GM12801 (cell line): ENCODE measurements around the gene CCL1.

Source experiments
- CTCF ChIP-seq: IDR thresholded peaks from one replicate; pipeline ENCODE4 v1.5.1; 2011; ENCODE audit warnings: control low read depth; ENCODE audit not compliant: insufficient read length; ENCODE audit errors: extremely low read depth

The CCL1 gene

GRCh38 chr17:34363183-34363661 is at the start of gene CCL1:
CCL1 (minus strand) TSS chr17:34363233; CDS start chr17:34363161, 72 bp downstream.
- no peak for TF ChIP-seq CTCF

GRCh38 chr17:34412534-34412933 is 49.5 kb upstream of the CCL1 start:
- no peak for TF ChIP-seq CTCF

GRCh38 chr17:34411646-34412421 is 48.8 kb upstream of the CCL1 start:
- TF ChIP-seq CTCF: no peak

- TF ChIP-seq CTCF: no peak
Measured at GRCh38 chr17:34409352-34409751, 46.3 kb upstream of the CCL1 start.

- TF ChIP-seq CTCF: no peak
Measured at GRCh38 chr17:34408439-34408838, 45.4 kb upstream of the CCL1 start.

GRCh38 chr17:34406226-34406625 is 43.2 kb upstream of the CCL1 start:
- TF ChIP-seq CTCF: no peak

GRCh38 chr17:34403006-34403405 is 40.0 kb upstream of the CCL1 start:
- TF ChIP-seq CTCF: no peak
